ENCODE measurements around the gene ZKSCAN3.

DNA sequence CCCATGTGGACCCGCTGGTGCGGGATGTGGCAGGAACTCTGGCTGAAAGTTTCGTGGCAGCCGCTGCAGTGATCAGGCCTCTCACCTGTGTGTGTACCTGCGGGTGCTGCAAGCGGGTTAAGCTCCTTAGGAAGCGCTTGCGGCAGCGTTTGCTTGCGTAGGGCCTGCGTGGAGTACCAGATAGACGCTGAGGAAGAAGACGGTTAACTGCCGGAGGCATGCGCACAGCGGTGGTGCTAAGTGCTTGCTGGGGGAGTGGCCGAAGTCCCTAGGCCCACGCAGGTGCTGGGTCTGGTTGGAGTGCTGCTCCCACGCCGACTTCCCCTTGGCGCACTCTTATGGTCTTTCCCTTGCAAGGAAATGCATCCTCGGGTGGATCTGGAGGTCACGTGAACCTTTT is 36.8 kb upstream of the ZKSCAN3 start:
- TF ChIP-seq, protein P1, sequence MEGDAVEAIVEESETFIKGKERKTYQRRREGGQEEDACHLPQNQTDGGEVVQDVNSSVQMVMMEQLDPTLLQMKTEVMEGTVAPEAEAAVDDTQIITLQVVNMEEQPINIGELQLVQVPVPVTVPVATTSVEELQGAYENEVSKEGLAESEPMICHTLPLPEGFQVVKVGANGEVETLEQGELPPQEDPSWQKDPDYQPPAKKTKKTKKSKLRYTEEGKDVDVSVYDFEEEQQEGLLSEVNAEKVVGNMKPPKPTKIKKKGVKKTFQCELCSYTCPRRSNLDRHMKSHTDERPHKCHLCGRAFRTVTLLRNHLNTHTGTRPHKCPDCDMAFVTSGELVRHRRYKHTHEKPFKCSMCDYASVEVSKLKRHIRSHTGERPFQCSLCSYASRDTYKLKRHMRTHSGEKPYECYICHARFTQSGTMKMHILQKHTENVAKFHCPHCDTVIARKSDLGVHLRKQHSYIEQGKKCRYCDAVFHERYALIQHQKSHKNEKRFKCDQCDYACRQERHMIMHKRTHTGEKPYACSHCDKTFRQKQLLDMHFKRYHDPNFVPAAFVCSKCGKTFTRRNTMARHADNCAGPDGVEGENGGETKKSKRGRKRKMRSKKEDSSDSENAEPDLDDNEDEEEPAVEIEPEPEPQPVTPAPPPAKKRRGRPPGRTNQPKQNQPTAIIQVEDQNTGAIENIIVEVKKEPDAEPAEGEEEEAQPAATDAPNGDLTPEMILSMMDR (IDR thresholded peaks at IDR 0.05; ENCODE audit: low read depth, low read length), result no peak
- TF ChIP-seq POLR2A (IDR thresholded peaks at IDR 0.05; ENCODE audit: extremely low read depth, insufficient read length), result no peak
- TF ChIP-seq, protein P2, sequence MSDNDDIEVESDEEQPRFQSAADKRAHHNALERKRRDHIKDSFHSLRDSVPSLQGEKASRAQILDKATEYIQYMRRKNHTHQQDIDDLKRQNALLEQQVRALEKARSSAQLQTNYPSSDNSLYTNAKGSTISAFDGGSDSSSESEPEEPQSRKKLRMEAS (IDR thresholded peaks at IDR 0.05; ENCODE audit: low read depth, low read length), result no peak
